NCI-H460 (cell line): Measurements from ENCODE around the gene EWSR1. TPM values are rescaled to one million over a fixed set of nuclear protein-coding genes. Genes with fewer than 3 reads are reported as not detected.
"Not testable (repeated sequence)": the region's sequence is repeated elsewhere in the genome, so short reads cannot be mapped to it uniquely, and the experiment has no call there.

Experiments
- DNase-seq: peaks from one replicate; pipeline ENCODE4 v3.0.0-alpha.2; 2016; ENCODE audit warnings: low read depth; ENCODE audit errors: extremely low read depth
- total RNA-seq: library from RNA; depleted of rRNA; stranded (reverse); fragments of >200 nt; shearing (Covaris generic); gene quantifications from 2 replicates; pipeline ENCODE4 v1.2.3, GENCODE V29; 2014

Gene EWSR1
- total RNA-seq, 1 experiment from 2014 or later, result 176 TPM

DNA sequence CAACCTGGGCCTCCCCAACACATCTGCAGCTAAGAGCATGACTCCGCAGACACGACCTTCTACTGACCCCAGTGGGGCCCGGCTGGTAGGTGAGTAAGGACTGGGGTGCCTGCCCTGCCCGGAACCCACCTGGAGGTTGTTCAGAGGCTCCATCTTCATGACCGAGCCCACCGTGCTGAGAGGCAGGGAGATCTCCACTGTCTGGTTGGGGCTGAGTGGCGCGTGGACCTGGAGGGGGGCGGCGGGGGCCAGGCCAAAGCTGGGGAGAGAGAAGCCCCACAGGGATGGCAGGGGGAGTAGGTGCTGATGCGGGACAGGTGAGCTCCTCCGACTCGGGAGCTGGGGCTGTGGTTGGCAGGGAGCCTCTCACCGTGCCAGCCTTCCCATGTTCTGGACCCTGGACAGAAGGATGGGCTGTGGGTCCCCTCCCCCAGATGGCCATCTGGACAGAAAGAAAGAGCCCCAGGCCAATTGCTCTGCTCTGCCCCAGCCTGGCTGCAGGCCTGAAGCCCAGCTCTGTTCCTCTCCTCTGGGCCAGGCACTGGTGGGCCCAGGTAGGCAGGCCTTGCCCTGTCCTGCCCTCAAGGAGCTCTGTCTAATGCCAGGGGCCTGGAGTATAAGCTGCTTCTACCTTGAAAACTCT is 63.7 kb downstream of the EWSR1 start:
- no peak for DNase-seq

- no peak for DNase-seq
Measured at GRCh38 chr22:29332886-29333496, 64.9 kb downstream of the EWSR1 start.

GRCh38 chr22:29334148-29334547 is 66.1 kb downstream of the EWSR1 start:
- DNase-seq, result no peak

DNA sequence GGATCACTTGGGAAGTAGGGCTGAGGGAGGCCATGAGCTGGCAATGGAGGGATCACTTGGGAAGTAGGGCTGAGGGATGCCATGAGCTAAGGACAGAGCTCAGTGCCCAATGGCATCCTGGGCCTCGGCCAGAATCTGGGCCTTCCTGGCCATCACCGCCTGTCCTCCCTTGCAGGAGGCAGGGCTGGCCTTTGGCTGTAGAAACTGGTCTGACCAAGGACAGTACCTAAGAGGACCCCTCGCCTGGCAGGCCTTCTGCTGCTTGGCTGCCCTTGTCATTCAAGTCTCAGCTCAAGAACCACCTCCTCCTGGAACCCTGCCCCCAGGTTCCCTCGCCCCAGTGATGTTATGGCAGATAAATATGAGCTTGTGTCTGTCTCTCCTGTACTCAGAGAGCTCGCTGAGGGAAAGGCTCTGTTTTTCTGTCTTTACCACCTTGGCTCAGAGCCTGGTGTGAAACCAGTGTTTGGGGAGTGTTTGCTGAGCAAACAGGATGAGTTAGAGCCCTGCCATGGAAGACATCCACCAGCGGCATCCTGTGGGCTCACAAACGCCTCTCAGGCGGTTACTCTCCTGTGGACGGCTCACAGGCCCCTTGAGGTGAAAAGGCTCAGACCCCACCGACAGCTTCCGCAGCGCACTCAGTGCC is 66.8 kb downstream of the EWSR1 start:
- no peak for DNase-seq

- no peak for DNase-seq
Measured at GRCh38 chr22:29335656-29336055, 67.6 kb downstream of the EWSR1 start.

DNA sequence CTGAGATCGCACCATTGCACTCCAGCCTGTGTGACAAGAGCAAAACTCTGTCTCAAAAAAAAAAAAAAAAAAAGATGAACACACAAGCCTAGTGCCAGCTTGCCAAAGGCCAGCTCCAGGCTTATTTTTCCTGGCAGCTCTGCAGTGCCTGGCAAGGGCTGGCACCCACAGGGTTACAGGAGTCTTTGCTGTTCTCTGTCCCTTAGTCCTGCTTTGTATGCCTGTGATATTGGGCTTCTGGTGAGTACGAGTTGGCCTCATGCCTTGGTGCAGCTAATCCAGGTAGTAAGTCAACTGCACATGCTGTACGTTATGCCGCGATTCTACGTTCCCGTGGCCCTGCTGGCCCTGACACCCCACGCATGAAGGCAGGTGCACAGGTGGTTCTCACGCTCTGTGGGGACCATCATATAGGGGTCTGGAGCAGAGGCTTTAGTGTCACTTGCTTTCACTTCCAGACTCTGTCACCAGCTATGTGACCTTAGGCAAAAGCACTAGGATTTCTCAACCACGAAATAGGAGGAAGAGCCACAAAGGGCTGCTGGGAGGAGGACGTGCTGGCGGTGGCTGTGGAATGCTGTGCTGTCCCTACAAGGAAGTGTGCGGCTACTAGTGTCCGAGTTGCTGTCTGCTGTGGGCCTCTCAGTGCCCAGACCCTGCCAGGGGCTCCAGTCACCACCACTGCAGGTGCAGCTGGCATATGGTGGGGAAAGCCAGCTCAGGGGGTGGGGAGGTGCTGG is 68.9 kb downstream of the EWSR1 start:
- no peak for DNase-seq

DNA sequence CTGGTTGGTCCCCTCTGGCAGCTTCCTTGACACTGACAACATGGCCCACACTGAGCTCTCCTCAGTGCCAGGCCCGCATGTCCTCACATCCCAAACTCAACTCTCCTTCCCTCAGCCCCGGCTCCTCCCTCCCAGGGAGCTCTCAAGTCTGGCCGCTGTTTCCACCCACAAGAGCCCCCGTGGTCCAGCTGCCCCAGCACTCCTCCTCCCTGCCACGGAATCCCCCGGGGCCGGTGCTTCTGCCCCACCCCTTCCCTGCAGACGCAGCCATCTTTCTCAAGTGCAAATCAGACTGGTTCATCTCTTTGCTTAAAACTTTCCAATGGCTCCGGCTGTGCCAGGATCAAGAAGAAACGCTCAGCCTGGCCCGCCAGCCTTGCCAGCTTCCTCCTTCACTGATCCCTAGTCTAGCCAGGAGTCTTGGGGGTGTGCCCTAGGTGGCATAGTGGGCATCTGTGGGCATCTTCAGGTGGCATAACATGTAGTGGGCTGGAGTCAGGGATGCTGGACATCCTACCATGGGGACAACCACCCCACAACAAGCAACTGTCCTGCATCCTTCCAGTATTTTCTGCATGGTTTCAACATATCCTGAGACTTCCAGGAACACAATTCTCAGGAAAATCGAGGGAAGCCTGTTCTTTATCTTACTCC is 69.7 kb downstream of the EWSR1 start:
- no peak for DNase-seq

GRCh38 chr22:29338398-29338797 is 70.3 kb downstream of the EWSR1 start:
- DNase-seq, result no peak

- DNase-seq, result no peak
Measured at GRCh38 chr22:29339381-29340235, 71.5 kb downstream of the EWSR1 start.

GRCh38 chr22:29340566-29340965 is 72.5 kb downstream of the EWSR1 start:
- DNase-seq, result no peak

GRCh38 chr22:29341056-29341848 is 73.2 kb downstream of the EWSR1 start:
- DNase-seq, result no peak

- no peak for DNase-seq
Measured at GRCh38 chr22:29341849-29342127, 73.7 kb downstream of the EWSR1 start.

DNA sequence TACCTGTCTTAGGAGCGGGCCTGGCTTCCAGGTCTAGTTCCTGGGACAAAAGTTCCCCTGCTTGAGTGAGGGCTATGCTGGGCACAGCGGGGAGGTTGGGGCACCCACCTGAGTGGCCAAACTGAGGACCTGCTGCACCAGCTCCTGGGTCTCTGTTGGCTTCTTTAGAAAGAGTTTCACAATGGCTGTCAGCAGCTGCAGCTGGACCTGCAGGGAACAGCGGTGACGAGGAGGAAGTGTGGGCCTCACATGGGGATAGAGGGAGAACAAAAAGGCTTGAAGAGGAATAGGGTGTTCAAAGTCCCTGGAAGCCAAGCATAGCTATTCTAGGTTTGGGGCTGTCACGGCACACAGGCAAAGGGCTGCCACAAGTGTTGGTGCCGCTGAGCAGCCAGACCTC is 74.1 kb downstream of the EWSR1 start:
- no peak for DNase-seq

GRCh38 chr22:29342577-29343312 is 74.7 kb downstream of the EWSR1 start:
- DNase-seq, result no peak

DNA sequence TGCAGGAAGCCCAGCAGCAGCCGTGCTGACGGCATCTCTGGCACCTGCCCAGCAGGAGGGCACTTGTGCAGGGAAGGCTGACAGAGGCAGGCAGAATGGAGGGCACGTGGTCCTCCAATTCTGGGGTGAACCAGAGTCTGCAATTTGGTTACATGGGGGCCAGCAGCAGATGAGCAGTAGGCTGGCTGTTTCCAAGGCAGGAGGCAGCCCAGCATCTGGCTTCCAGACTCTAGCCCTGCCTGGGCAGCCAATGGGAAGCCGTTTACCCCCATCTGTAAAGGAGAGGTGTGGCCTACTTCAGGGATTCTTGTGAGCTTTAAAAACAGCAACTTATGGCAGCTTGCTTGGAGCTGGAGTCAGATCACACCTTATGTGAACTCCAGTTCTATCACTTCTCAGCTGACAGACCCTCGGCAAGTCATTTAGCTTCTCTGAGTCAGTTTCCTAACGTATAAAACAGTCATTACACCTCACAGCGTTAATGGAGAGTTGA is 75.3 kb downstream of the EWSR1 start:
- no peak for DNase-seq

- no peak for DNase-seq
Measured at GRCh38 chr22:29344137-29344536, 76.1 kb downstream of the EWSR1 start.

DNA sequence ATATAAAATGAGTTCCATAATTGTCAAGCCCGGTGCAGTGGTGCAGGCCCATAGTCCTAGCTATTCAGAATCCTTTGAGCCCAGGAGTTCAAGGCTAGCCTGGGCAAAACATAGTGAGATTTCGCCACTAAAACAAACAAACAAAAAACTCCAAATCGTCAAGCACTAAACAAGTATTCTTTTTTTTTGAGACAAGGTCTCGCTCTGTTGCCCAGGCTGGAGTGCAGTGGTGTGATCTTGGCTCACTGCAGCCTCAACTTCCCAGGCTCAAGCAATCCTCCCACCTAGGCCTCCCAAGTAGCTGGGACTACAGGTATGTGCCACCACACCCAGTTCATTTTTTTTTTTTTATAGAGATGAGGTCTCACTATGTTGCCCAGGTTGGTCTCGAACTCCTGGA is 76.8 kb downstream of the EWSR1 start:
- not testable (repeated sequence) for DNase-seq

DNA sequence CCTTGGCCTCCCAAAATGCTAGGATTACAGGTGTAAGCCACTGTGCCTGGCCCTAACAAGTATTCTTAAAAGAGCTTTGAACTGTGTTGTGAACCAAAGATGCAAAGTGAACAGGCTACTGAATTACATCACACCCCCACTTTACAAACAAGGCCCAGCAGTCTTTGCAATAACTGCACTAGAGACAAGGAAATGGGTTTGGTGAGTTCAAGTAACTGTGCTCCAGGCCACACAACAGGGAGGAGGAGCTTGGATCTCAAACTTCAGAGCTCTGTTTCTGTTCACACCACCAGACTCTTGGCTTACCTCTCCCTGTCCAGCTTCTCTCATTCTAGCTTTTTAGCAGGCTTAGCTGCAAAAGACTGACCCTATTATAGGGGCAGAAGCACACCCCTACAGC is 77.9 kb downstream of the EWSR1 start:
- DNase-seq, result no peak

GRCh38 chr22:29346659-29347058 is 78.6 kb downstream of the EWSR1 start:
- no peak for DNase-seq
